Measurements from ENCODE around the gene STPG4. TPM values are rescaled to one million over a fixed set of nuclear protein-coding genes. Genes with fewer than 3 reads are reported as not detected.

The STPG4 gene
- total and polyA plus RNA-seq, 7 donors = 0.12 to 1.1 (median 0.63) TPM; not detected in 3

GRCh38 chr2:47073641-47074040 lies 81.5 kb downstream of the STPG4 start:
- H3K36me3 ChIP-seq = peaks cover 0 to 7% (median 0%) of the 10 kb centered on the region in 4 donors
- peak overlapping the region; percentile 89 to 96 (median 92) for H3K27ac ChIP-seq
- DNase-seq = no peak
- 29 to 72% methylated on average over 16 of the region's 16 CpGs for WGBS, 2 donors
- H3K4me1 ChIP-seq = peaks cover 0 to 85% (median 75%) of the 10 kb centered on the region in 4 donors
- H3K9me3 ChIP-seq = no peaks in the 10 kb centered on the region
- TF ChIP-seq EP300 (IDR thresholded peaks at IDR 0.05) = no peak
- TF ChIP-seq POLR2AphosphoS5 (IDR thresholded peaks at IDR 0.05) = no peak
- intact Hi-C loops (cut with DNase I) = no loop called here
- H3K27me3 ChIP-seq = no peaks in the 10 kb centered on the region
- H3K4me3 ChIP-seq = no peak overlapping the region

- intact Hi-C loops (cut with DNase I) = no loop called here
- Histone ChIP-seq H3K36me3 (peaks cover 0 to 7% (median 0%) of the 10 kb centered on the region in 4 donors), H3K4me1 (peaks cover 0 to 85% (median 78%) of the 10 kb centered on the region in 4 donors), H3K9me3 (no peaks in the 10 kb centered on the region), H3K27me3 (no peaks in the 10 kb centered on the region), H3K4me3 (no peak overlapping the region), H3K27ac (peak overlapping the region; percentile 89 to 96 (median 92))
- no peak for TF ChIP-seq EP300 (IDR thresholded peaks at IDR 0.05)
- TF ChIP-seq CTCF (IDR thresholded peaks at IDR 0.05) = no peak
- TF ChIP-seq POLR2AphosphoS5 (IDR thresholded peaks at IDR 0.05) = no peak
- no peak for TF ChIP-seq POLR2A (IDR thresholded peaks at IDR 0.05)
- WGBS, 2 donors = 93 to 94% methylated on average over 9 of the region's 9 CpGs
- no peak for DNase-seq
These were observed 81.9 kb downstream of the STPG4 start for GRCh38 chr2:47073217-47073616.

GRCh38 chr2:47072728-47073191 lies 82.3 kb downstream of the STPG4 start:
- Histone ChIP-seq H3K4me1 (peaks cover 0 to 87% (median 83%) of the 10 kb centered on the region in 4 donors), H3K9me3 (no peaks in the 10 kb centered on the region), H3K4me3 (no peak overlapping the region), H3K27ac (peak overlapping the region; percentile 89 to 96 (median 92)), H3K36me3 (peaks cover 0 to 7% (median 0%) of the 10 kb centered on the region in 4 donors), H3K27me3 (no peaks in the 10 kb centered on the region)
- intact Hi-C loops (cut with DNase I) = no loop called here
- no peak for TF ChIP-seq POLR2A (IDR thresholded peaks at IDR 0.05)
- peak in 1 of 4 donors; percentile 41 for TF ChIP-seq POLR2AphosphoS5 (IDR thresholded peaks at IDR 0.05)
- TF ChIP-seq CTCF (IDR thresholded peaks at IDR 0.05) = no peak
- TF ChIP-seq EP300 (IDR thresholded peaks at IDR 0.05) = no peak
- 65 to 84% methylated on average over 9 of the region's 9 CpGs for WGBS, 2 donors
- no peak for DNase-seq

GRCh38 chr2:47072018-47072691 lies 83.0 kb downstream of the STPG4 start:
- no peaks in the 10 kb centered on the region for H3K27me3 ChIP-seq
- DNase-seq = peak; percentile 95
- no peaks in the 10 kb centered on the region for H3K9me3 ChIP-seq
- H3K36me3 ChIP-seq = peaks cover 0 to 7% (median 0%) of the 10 kb centered on the region in 4 donors
- peaks cover 0 to 88% (median 85%) of the 10 kb centered on the region in 4 donors for H3K4me1 ChIP-seq
- 80 to 87% methylated on average over 28 of the region's 28 CpGs for WGBS, 2 donors
- TF ChIP-seq POLR2AphosphoS5 (IDR thresholded peaks at IDR 0.05) = peak in 3 of 4 donors; percentile 51 to 78 (median 70)
- TF ChIP-seq POLR2A (IDR thresholded peaks at IDR 0.05) = no peak
- peak in 1 of 4 experiments; percentile 50 for TF ChIP-seq CTCF (IDR thresholded peaks at IDR 0.05)
- no peak for TF ChIP-seq EP300 (IDR thresholded peaks at IDR 0.05)
- intact Hi-C loops (cut with DNase I) = no loop called here
- no peak overlapping the region for H3K4me3 ChIP-seq
- peak overlapping the region; percentile 89 to 96 (median 92) for H3K27ac ChIP-seq

All from sigmoid colon (tissue), 7 donors.